Measurements from ENCODE around the gene CSH1.
"Not testable (repeated sequence)": the region's sequence is repeated elsewhere in the genome, so short reads cannot be mapped to it uniquely, and the experiment has no call there.

Gene CSH1

GRCh38 chr17:63922402-63922801, 26.0 kb upstream of the CSH1 start:
- not testable (repeated sequence) for H3K9me3 Mint-ChIP-seq; H3K4me3 Mint-ChIP-seq; H3K36me3 Mint-ChIP-seq (ENCODE audit: insufficient read depth); H3K27ac Mint-ChIP-seq (ENCODE audit: low read depth); DNase-seq (ENCODE audit: low spot score in 2 of 2); ATAC-seq (replicated peaks; ENCODE audit: extremely low read depth, poor library complexity, severe bottlenecking); H3K4me1 Mint-ChIP-seq
- H3K27me3 Mint-ChIP-seq = peaks cover 11% of the 10 kb centered on the region

GRCh38 chr17:63920779-63921178, 24.4 kb upstream of the CSH1 start:
- not testable (repeated sequence) for H3K4me3 Mint-ChIP-seq; H3K9me3 Mint-ChIP-seq; ATAC-seq (replicated peaks; ENCODE audit: extremely low read depth, poor library complexity, severe bottlenecking); H3K27ac Mint-ChIP-seq (ENCODE audit: low read depth); DNase-seq (ENCODE audit: low spot score in 2 of 2); H3K4me1 Mint-ChIP-seq; H3K36me3 Mint-ChIP-seq (ENCODE audit: insufficient read depth)
- H3K27me3 Mint-ChIP-seq = peaks cover 11% of the 10 kb centered on the region

GRCh38 chr17:63920050-63920449, 23.7 kb upstream of the CSH1 start:
- not testable (repeated sequence) for H3K27ac Mint-ChIP-seq (ENCODE audit: low read depth); DNase-seq (ENCODE audit: low spot score in 2 of 2); ATAC-seq (replicated peaks; ENCODE audit: extremely low read depth, poor library complexity, severe bottlenecking); H3K4me3 Mint-ChIP-seq; H3K9me3 Mint-ChIP-seq; H3K4me1 Mint-ChIP-seq; H3K36me3 Mint-ChIP-seq (ENCODE audit: insufficient read depth)
- peaks cover 11% of the 10 kb centered on the region for H3K27me3 Mint-ChIP-seq

GRCh38 chr17:63919311-63919723, 22.9 kb upstream of the CSH1 start:
- peaks cover 4% of the 10 kb centered on the region for H3K36me3 Mint-ChIP-seq (ENCODE audit: insufficient read depth)
- no peak overlapping the region for H3K4me3 Mint-ChIP-seq
- ATAC-seq (replicated peaks; ENCODE audit: extremely low read depth, poor library complexity, severe bottlenecking) (peak; percentile 84), DNase-seq (ENCODE audit: low spot score in 2 of 2) (peak; percentile 64 to 71)
- H3K27ac Mint-ChIP-seq (ENCODE audit: low read depth) = no peak overlapping the region
- H3K4me1 Mint-ChIP-seq = peaks cover 7% of the 10 kb centered on the region
- H3K9me3 Mint-ChIP-seq = no peaks in the 10 kb centered on the region
- peaks cover 11% of the 10 kb centered on the region for H3K27me3 Mint-ChIP-seq

GRCh38 chr17:63918789-63919305, 22.5 kb upstream of the CSH1 start, which contains the start of gene GH1:
GH1 (minus strand) TSS chr17:63918839; CDS start chr17:63918776, 63 bp downstream.
- DNase-seq (ENCODE audit: low spot score in 2 of 2); H3K9me3 Mint-ChIP-seq; H3K36me3 Mint-ChIP-seq (ENCODE audit: insufficient read depth); H3K4me3 Mint-ChIP-seq; H3K4me1 Mint-ChIP-seq; ATAC-seq (replicated peaks; ENCODE audit: extremely low read depth, poor library complexity, severe bottlenecking); H3K27ac Mint-ChIP-seq (ENCODE audit: low read depth): not testable (repeated sequence)
- H3K27me3 Mint-ChIP-seq = peaks cover 11% of the 10 kb centered on the region

GRCh38 chr17:63918305-63918704, 21.9 kb upstream of the CSH1 start:
- DNase-seq (ENCODE audit: low spot score in 2 of 2) (no peak), ATAC-seq (replicated peaks; ENCODE audit: extremely low read depth, poor library complexity, severe bottlenecking) (no peak)
- Mint-ChIP-seq H3K4me3 (no peak overlapping the region), H3K9me3 (no peaks in the 10 kb centered on the region), H3K36me3 (ENCODE audit: insufficient read depth) (peaks cover 5% of the 10 kb centered on the region), H3K27ac (ENCODE audit: low read depth) (no peak overlapping the region), H3K4me1 (peaks cover 7% of the 10 kb centered on the region), H3K27me3 (peaks cover 11% of the 10 kb centered on the region)

GRCh38 chr17:63917646-63918045, 21.3 kb upstream of the CSH1 start:
- Mint-ChIP-seq H3K4me1 (peaks cover 7% of the 10 kb centered on the region), H3K36me3 (ENCODE audit: insufficient read depth) (peaks cover 5% of the 10 kb centered on the region), H3K27me3 (peaks cover 11% of the 10 kb centered on the region), H3K9me3 (no peaks in the 10 kb centered on the region), H3K4me3 (no peak overlapping the region), H3K27ac (ENCODE audit: low read depth) (no peak overlapping the region)
- ATAC-seq (replicated peaks; ENCODE audit: extremely low read depth, poor library complexity, severe bottlenecking) (no peak), DNase-seq (ENCODE audit: low spot score in 2 of 2) (no peak)

- H3K4me3 Mint-ChIP-seq; H3K36me3 Mint-ChIP-seq (ENCODE audit: insufficient read depth); H3K4me1 Mint-ChIP-seq; ATAC-seq (replicated peaks; ENCODE audit: extremely low read depth, poor library complexity, severe bottlenecking); H3K9me3 Mint-ChIP-seq; H3K27ac Mint-ChIP-seq (ENCODE audit: low read depth); DNase-seq (ENCODE audit: low spot score in 2 of 2): not testable (repeated sequence)
- peaks cover 11% of the 10 kb centered on the region for H3K27me3 Mint-ChIP-seq
Observed at GRCh38 chr17:63917206-63917605, 20.8 kb upstream of the CSH1 start.

- peaks cover 8% of the 10 kb centered on the region for H3K4me1 Mint-ChIP-seq
- H3K27ac Mint-ChIP-seq (ENCODE audit: low read depth) = no peak overlapping the region
- no peaks in the 10 kb centered on the region for H3K9me3 Mint-ChIP-seq
Observed at GRCh38 chr17:63916566-63917185, 20.3 kb upstream of the CSH1 start.

GRCh38 chr17:63915753-63916152, 19.4 kb upstream of the CSH1 start:
- H3K36me3 Mint-ChIP-seq (ENCODE audit: insufficient read depth); H3K4me3 Mint-ChIP-seq; ATAC-seq (replicated peaks; ENCODE audit: extremely low read depth, poor library complexity, severe bottlenecking); H3K27ac Mint-ChIP-seq (ENCODE audit: low read depth); H3K9me3 Mint-ChIP-seq; DNase-seq (ENCODE audit: low spot score in 2 of 2): not testable (repeated sequence)
- Mint-ChIP-seq H3K27me3 (peaks cover 11% of the 10 kb centered on the region), H3K4me1 (peaks cover 12% of the 10 kb centered on the region)

More at GRCh38 chr17:63916566-63917185, 20.3 kb upstream of the CSH1 start:
- Mint-ChIP-seq H3K27me3 (peaks cover 11% of the 10 kb centered on the region), H3K36me3 (ENCODE audit: insufficient read depth) (peaks cover 5% of the 10 kb centered on the region), H3K4me3 (no peak overlapping the region)
- no peak for DNase-seq (ENCODE audit: low spot score in 2 of 2)
- ATAC-seq (replicated peaks; ENCODE audit: extremely low read depth, poor library complexity, severe bottlenecking) = no peak

- H3K4me1 Mint-ChIP-seq = peaks cover 11% of the 10 kb centered on the region
- peaks cover 8% of the 10 kb centered on the region for H3K27me3 Mint-ChIP-seq
- no peak overlapping the region for H3K27ac Mint-ChIP-seq (ENCODE audit: low read depth)
- H3K36me3 Mint-ChIP-seq (ENCODE audit: insufficient read depth) = peaks cover 5% of the 10 kb centered on the region
- H3K9me3 Mint-ChIP-seq = no peaks in the 10 kb centered on the region
- DNase-seq (ENCODE audit: low spot score in 2 of 2) (no peak), ATAC-seq (replicated peaks; ENCODE audit: extremely low read depth, poor library complexity, severe bottlenecking) (no peak)
- H3K4me3 Mint-ChIP-seq = no peak overlapping the region
Observed at GRCh38 chr17:63914471-63914870, 18.1 kb upstream of the CSH1 start.

- H3K9me3 Mint-ChIP-seq = no peaks in the 10 kb centered on the region
- DNase-seq (ENCODE audit: low spot score in 2 of 2) = peak; percentile 45 to 58
Observed at GRCh38 chr17:63911657-63912100, 15.3 kb upstream of the CSH1 start.

GRCh38 chr17:63911041-63911635, 14.8 kb upstream of the CSH1 start, which contains the start of gene CSHL1:
CSHL1 (minus strand) TSS chr17:63911258; CDS start chr17:63911196, 62 bp downstream.
- H3K9me3 Mint-ChIP-seq = no peaks in the 10 kb centered on the region
- H3K4me3 Mint-ChIP-seq = no peak within 1 kb of the TSS
- H3K4me1 Mint-ChIP-seq = peaks cover 5% of the 10 kb centered on the region
- no peaks in the 10 kb centered on the region for H3K27me3 Mint-ChIP-seq
- no peak within 1 kb of the TSS for H3K27ac Mint-ChIP-seq (ENCODE audit: low read depth)
- DNase-seq (ENCODE audit: low spot score in 2 of 2) (no peak), ATAC-seq (replicated peaks; ENCODE audit: extremely low read depth, poor library complexity, severe bottlenecking) (no peak)
- H3K36me3 Mint-ChIP-seq (ENCODE audit: insufficient read depth) = peaks cover 2% of the 10 kb centered on the region

More at GRCh38 chr17:63911657-63912100, 15.3 kb upstream of the CSH1 start:
- Mint-ChIP-seq H3K27me3 (no peaks in the 10 kb centered on the region), H3K4me1 (peaks cover 5% of the 10 kb centered on the region), H3K27ac (ENCODE audit: low read depth) (no peak overlapping the region), H3K36me3 (ENCODE audit: insufficient read depth) (peaks cover 2% of the 10 kb centered on the region), H3K4me3 (no peak overlapping the region)
- ATAC-seq (replicated peaks; ENCODE audit: extremely low read depth, poor library complexity, severe bottlenecking) = no peak

All from central memory CD8-positive, alpha-beta T cell (primary cell).